ENCODE results near the gene HBG1.

DNA sequence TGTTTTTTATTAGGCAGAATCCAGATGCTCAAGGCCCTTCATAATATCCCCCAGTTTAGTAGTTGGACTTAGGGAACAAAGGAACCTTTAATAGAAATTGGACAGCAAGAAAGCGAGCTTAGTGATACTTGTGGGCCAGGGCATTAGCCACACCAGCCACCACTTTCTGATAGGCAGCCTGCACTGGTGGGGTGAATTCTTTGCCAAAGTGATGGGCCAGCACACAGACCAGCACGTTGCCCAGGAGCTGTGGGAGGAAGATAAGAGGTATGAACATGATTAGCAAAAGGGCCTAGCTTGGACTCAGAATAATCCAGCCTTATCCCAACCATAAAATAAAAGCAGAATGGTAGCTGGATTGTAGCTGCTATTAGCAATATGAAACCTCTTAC lies 24.2 kb downstream of the HBG1 start:
- TF ChIP-seq, protein P1, sequence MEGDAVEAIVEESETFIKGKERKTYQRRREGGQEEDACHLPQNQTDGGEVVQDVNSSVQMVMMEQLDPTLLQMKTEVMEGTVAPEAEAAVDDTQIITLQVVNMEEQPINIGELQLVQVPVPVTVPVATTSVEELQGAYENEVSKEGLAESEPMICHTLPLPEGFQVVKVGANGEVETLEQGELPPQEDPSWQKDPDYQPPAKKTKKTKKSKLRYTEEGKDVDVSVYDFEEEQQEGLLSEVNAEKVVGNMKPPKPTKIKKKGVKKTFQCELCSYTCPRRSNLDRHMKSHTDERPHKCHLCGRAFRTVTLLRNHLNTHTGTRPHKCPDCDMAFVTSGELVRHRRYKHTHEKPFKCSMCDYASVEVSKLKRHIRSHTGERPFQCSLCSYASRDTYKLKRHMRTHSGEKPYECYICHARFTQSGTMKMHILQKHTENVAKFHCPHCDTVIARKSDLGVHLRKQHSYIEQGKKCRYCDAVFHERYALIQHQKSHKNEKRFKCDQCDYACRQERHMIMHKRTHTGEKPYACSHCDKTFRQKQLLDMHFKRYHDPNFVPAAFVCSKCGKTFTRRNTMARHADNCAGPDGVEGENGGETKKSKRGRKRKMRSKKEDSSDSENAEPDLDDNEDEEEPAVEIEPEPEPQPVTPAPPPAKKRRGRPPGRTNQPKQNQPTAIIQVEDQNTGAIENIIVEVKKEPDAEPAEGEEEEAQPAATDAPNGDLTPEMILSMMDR (conservative IDR thresholded peaks at IDR 0.05; ENCODE audit: low read length): no peak
- TF ChIP-seq EZH2phosphoT487 (IDR thresholded peaks at IDR 0.05; ENCODE audit: borderline replicate concordance): no peak

Measured in Loucy (cell line).